Lower leg skin (tissue), 4 donors: ENCODE results near the gene JPH4. TPM values are rescaled to one million over a fixed set of nuclear protein-coding genes. Genes with fewer than 3 reads are reported as not detected.
A peak's percentile ranks its signal among the peaks of the same experiment; 100 is the strongest.

Source experiments
- DNase-seq, 2 donors: peaks; one replicate each; pipeline ENCODE4 v3.0.0-alpha.2; 2019; ENCODE audit warnings: low spot score in 2 of 2
- H3K4me3 ChIP-seq: fragments of 200-600 bp; sonication (generic); 2 replicates; pipeline ENCODE4 v1.5.1; 2017; ENCODE audit warnings: mild to moderate bottlenecking, low read depth; ENCODE audit not compliant: poor library complexity, severe bottlenecking
- POLR2A ChIP-seq, 2 donors: fragments of 450-650 bp; IDR thresholded peaks; one replicate each; pipeline ENCODE4 v1.6.1; 2016 to 2017; ENCODE audit warnings: antibody characterized with exemption in 2 of 2, mild to moderate bottlenecking in 1 of 2, moderate library complexity in 1 of 2
- WGBS, 2 donors: methylation state at CpG; one replicate each; pipeline ENCODE4 v1.1.5; 2018; 5-methylcytosine and 5-hydroxymethylcytosine counted together
- intact Hi-C: fragments of 100-400 bp; cut with DNase I; formaldehyde crosslinking; loops from one replicate; pipeline ENCODE4 v1.15.0; 2023; ENCODE audit warnings: low total_unique reads
- total RNA-seq, 4 donors: library from RNA; depleted of rRNA; stranded (reverse); fragments of >200 nt; gene quantifications; one replicate each; pipeline ENCODE4 v1.1.0, GENCODE V29; 2016
- TF ChIP-seq, protein P1 (sequence below), 3 donors: fragments of 450-650 bp; IDR thresholded peaks; one replicate each; pipeline ENCODE4 v1.5.1; 2016; ENCODE audit warnings: antibody characterized with exemption in 3 of 3, mild to moderate bottlenecking in 3 of 3, moderate library complexity in 2 of 3

Gene JPH4
- 1 to 10 TPM in 3 of 4 donors, under 1 TPM in 1; 0.34 to 3.6 (median 1.4) TPM for total RNA-seq

DNA sequence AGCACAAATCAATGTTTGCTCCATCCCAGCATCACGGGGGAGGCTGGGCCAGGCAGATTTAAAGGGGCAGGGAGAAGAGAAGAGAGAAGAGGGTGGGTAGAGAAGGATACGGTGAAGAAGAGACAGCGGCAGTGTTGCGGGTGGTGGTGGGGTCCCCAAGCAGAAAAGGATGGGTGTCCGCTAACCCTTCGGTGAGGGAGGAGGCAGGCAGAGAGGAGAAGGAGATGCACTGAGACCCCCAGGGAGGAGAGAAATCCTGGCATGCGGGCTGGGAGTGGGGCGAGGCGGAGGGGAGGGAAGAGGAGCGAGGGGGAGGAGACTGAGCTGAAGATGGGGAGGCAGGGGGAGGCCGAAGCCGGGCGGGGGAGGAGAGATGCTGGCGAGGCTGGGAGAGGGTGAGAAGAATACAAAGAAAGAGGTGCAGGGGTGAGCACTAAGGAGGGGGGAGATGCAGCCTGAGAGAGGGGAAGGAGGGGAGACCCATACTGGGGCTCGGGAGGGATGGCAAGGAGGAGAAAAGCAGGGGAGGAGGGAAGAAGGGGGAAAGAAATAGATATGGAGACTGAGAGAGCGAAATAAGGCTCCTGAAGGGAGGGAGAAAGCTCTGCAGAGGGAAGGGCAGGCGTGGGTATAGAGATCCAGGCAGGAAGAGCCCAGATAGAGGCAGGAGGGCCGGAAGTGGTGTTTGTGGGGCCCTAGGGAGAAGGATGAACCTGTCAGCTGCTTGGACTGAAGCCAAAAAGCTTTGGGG is at the start of gene JPH4:
JPH4 (minus strand) TSS at position 231 of the 751 bp plus-strand sequence. CDS start 1,337 bp downstream, outside the sequence.
- no peak for TF ChIP-seq POLR2A (IDR thresholded peaks at IDR 0.05)
- 19 to 23% methylated on average over 18 of the region's 18 CpGs for WGBS, 2 donors
- H3K4me3 ChIP-seq: no peak within 1 kb of the TSS
- DNase-seq: peak in 1 of 2 donors; percentile 80
- intact Hi-C loops: no loop called here

DNA sequence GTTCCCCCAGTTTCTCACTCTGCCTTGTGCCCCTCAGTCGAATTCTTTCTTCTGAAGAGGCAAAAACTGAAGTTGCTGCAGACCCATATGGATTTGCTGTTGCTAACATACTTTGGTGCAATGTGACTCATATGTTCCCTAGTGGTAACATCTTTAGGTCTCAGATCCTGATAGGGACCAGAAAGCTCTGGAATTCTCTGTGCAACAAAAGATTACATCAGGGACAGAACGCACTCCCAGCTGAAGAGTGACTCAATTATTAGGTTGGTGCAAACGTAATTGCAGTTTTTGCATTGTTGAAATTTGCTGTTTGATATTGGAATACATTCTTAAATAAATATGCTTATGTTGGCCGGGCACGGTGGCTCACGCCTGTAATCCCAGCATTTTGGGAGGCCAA is 49.4 kb upstream of the JPH4 start:
- 74 to 82% methylated on average over 6 of the region's 6 CpGs for WGBS, 2 donors
- no peak for TF ChIP-seq POLR2A (IDR thresholded peaks at IDR 0.05)
- TF ChIP-seq, protein P1, sequence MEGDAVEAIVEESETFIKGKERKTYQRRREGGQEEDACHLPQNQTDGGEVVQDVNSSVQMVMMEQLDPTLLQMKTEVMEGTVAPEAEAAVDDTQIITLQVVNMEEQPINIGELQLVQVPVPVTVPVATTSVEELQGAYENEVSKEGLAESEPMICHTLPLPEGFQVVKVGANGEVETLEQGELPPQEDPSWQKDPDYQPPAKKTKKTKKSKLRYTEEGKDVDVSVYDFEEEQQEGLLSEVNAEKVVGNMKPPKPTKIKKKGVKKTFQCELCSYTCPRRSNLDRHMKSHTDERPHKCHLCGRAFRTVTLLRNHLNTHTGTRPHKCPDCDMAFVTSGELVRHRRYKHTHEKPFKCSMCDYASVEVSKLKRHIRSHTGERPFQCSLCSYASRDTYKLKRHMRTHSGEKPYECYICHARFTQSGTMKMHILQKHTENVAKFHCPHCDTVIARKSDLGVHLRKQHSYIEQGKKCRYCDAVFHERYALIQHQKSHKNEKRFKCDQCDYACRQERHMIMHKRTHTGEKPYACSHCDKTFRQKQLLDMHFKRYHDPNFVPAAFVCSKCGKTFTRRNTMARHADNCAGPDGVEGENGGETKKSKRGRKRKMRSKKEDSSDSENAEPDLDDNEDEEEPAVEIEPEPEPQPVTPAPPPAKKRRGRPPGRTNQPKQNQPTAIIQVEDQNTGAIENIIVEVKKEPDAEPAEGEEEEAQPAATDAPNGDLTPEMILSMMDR (IDR thresholded peaks at IDR 0.05): no peak
- peak in 1 of 2 donors; percentile 4 for DNase-seq
- no peak overlapping the region for H3K4me3 ChIP-seq
- intact Hi-C loops: no loop called here

DNA sequence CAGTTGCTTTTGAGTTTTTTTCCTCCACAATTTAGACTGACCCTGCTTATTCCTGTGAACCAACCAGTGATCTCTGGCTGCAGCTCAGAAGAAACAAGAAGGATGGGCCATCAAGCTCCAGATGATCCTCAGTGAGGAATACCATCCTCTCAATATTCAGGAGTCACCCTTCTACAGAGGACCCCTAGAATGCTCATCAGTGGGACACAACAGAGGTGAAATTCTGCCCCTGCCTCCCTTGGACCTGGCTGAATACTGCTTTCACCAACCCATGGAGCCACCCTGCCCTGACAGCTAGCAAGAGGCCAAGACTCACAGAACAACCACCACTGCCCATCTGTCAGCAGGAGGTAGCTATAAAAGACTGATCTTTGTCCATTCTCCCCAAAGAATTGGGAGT is 48.4 kb upstream of the JPH4 start:
- H3K4me3 ChIP-seq: no peak overlapping the region
- intact Hi-C loops: no loop called here
- peak in 1 of 2 donors; percentile 28 for DNase-seq
- TF ChIP-seq, protein P1 (IDR thresholded peaks at IDR 0.05): no peak
- TF ChIP-seq POLR2A (IDR thresholded peaks at IDR 0.05): no peak

DNA sequence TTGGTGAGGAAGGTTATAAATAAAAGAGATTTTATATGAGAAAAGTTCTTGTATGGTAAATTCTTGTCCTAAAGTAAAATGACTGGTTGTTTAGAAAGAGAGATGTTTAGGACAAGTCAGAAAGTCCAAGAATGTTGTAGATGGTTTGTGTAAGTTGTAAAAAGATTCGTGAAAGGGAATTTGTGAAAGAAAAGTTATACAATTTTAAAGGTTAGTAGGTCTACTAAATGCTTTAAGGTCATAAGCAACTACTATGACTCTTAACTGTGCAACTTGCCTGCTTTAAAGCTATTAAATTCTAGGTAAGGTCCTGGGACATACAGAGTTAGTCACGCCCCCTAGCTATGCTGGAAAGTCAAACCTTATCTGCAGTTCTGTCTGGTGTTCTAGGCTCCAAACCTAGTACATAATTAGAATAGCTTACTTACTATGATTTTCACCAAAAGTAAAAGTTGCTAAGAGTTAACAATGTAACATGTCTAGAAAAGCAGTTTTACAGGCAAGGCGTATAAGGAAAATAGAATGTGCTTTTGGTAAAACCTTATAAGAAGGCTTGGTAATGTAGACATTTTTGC is 46.3 kb upstream of the JPH4 start:
- intact Hi-C loops: no loop called here
- H3K4me3 ChIP-seq: no peak overlapping the region
- no peak for DNase-seq
- 87 to 91% methylated on average over 3 of the region's 3 CpGs for WGBS, 2 donors
- no peak for TF ChIP-seq POLR2A (IDR thresholded peaks at IDR 0.05)
- TF ChIP-seq, protein P1 (IDR thresholded peaks at IDR 0.05): no peak

DNA sequence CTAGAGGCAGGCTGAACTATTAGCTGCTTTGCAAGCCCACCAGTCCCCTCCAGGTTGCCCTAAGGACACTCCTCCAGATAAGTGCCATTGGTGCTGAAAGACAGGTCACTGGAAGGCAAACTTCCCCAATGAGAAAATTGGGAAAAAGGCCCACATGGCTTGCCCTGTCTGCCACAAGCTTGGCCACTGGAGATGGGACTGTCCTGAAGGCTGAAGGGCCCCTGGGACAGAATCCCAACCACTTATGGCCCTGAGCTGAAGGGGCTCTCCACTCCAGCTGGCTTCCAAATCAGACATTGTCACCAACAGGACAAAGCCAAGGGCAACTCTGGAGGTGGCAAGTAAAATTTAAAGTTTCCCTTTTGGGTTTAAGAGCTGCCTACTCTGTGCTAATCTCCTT is 45.4 kb upstream of the JPH4 start:
- TF ChIP-seq, protein P1 (IDR thresholded peaks at IDR 0.05): no peak
- TF ChIP-seq POLR2A (IDR thresholded peaks at IDR 0.05): no peak
- no peak overlapping the region for H3K4me3 ChIP-seq
- peak in 1 of 2 donors; percentile 56 for DNase-seq
- intact Hi-C loops: no loop called here

DNA sequence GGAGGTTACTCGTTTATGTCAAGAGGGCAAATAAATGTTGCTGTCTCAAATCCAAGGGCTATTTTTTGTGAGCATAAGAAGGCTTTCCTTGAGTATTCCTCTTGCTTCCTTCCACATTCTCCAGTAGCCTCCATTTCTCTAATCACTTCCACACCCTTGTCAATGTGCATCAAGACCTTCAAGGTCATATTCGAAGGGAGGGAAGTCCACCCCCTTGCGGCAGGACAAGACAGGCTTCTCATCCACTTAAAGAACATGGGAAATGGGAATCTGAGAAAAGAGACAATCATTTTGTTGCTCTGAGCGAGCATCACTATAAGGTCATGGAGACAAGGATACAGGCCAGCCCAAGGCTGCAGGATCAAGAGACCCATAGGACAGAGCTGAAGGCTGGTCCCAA is 44.4 kb upstream of the JPH4 start:
- DNase-seq: peak in 1 of 2 donors; percentile 43
- intact Hi-C loops: no loop called here
- 84 to 88% methylated on average over 4 of the region's 4 CpGs for WGBS, 2 donors
- TF ChIP-seq POLR2A (IDR thresholded peaks at IDR 0.05): no peak
- TF ChIP-seq, protein P1 (IDR thresholded peaks at IDR 0.05): no peak
- H3K4me3 ChIP-seq: no peak overlapping the region
